T-helper 2 cell treated with Interferon-gamma antibody and Interleukin-4, amounts not matched to agents 5 μg/mL and 100 μg/mL, for 36 hours (primary cell): ENCODE data around the gene AS3MT.
"Not testable (repeated sequence)": the region's sequence is repeated elsewhere in the genome, so short reads cannot be mapped to it uniquely, and the experiment has no call there.

Experiments used
- DNase-seq: peaks from one replicate; pipeline ENCODE4 v3.0.0; 2021; ENCODE audit warnings: low spot score
- H3K27ac Mint-ChIP-seq: one replicate; pipeline ENCODE4 v1.8.0; 2021; ENCODE audit warnings: mild to moderate bottlenecking, mixed read lengths
- H3K27me3 Mint-ChIP-seq: one replicate; pipeline ENCODE4 v1.8.0; 2021; ENCODE audit warnings: low read depth, mixed read lengths
- H3K36me3 Mint-ChIP-seq: one replicate; pipeline ENCODE4 v1.8.0; 2021; ENCODE audit warnings: low read depth, mixed read lengths
- H3K4me1 Mint-ChIP-seq: one replicate; pipeline ENCODE4 v1.8.0; 2021; ENCODE audit warnings: low read depth, mixed read lengths
- H3K4me3 Mint-ChIP-seq: one replicate; pipeline ENCODE4 v1.8.0; 2022; ENCODE audit warnings: mild to moderate bottlenecking, moderate library complexity, mixed read lengths
- H3K9me3 Mint-ChIP-seq: one replicate; pipeline ENCODE4 v1.8.0; 2021; ENCODE audit warnings: mixed read lengths

Gene AS3MT

DNA sequence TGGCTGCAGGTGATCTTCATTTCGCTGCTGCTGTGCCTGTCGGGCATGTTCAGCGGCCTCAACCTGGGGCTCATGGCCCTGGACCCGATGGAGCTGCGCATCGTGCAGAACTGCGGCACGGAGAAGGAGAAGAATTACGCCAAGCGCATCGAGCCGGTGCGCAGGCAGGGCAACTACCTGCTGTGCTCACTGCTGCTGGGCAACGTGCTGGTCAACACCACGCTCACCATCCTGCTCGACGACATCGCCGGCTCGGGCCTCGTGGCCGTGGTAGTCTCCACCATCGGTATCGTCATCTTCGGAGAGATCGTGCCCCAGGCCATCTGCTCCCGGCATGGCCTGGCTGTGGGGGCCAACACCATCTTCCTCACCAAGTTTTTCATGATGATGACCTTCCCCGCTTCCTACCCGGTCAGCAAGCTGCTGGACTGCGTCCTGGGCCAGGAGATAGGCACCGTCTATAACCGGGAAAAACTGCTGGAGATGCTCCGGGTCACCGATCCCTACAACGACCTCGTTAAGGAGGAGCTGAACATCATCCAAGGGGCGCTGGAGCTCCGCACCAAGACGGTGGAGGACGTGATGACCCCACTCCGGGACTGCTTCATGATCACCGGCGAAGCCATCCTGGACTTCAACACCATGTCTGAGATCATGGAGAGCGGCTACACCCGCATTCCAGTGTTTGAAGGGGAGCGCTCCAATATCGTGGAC is 50.1 kb downstream of the AS3MT start:
- H3K4me3 Mint-ChIP-seq: peak overlapping the region; percentile 94

DNA sequence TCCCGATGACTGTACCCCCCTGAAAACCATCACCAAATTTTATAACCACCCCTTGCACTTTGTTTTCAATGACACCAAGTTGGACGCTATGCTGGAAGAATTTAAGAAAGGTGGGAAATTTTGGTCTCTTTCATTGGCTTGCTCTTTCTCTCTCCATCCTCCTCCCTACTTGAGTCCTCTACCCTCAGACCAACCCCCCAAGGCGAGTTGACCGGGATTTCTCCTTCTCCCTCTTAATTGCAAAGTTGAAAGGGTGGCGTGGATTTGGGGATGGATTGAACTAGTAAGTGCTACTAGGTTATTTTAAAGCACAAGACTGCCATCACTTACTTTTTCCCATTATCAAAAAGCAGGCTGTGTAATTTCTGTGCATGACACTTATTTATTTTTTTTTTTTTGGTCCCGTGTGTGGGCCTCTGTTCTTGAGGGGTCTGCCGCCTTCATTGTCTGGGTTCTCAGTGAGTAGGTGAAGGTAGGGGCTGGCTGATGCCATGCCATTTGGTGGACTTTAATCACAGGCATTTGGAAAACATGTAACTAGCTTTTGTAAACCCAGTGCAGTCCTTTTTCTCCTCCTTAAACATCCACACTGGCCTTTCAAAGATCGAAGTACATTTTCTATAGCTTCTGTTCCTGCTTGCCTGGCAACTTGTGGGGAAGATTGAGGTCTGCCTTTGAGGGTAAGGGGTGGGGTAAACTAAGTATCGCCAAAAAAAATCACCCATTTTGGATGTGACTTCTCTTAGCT is 50.9 kb downstream of the AS3MT start:
- peak overlapping the region; percentile 94 for H3K4me3 Mint-ChIP-seq
- H3K27me3 Mint-ChIP-seq: peaks cover 5% of the 10 kb centered on the region
- no peak for DNase-seq
- H3K27ac Mint-ChIP-seq: peak overlapping the region; percentile 56
- no peaks in the 10 kb centered on the region for H3K9me3 Mint-ChIP-seq
- peaks cover 49% of the 10 kb centered on the region for H3K4me1 Mint-ChIP-seq
- peaks cover 15% of the 10 kb centered on the region for H3K36me3 Mint-ChIP-seq

More for the DNA sequence above, 50.1 kb downstream of the AS3MT start:
- no peaks in the 10 kb centered on the region for H3K9me3 Mint-ChIP-seq
- H3K27ac Mint-ChIP-seq: no peak overlapping the region
- no peak for DNase-seq
- H3K4me1 Mint-ChIP-seq: peaks cover 55% of the 10 kb centered on the region
- H3K36me3 Mint-ChIP-seq: peaks cover 18% of the 10 kb centered on the region
- H3K27me3 Mint-ChIP-seq: peaks cover 6% of the 10 kb centered on the region

DNA sequence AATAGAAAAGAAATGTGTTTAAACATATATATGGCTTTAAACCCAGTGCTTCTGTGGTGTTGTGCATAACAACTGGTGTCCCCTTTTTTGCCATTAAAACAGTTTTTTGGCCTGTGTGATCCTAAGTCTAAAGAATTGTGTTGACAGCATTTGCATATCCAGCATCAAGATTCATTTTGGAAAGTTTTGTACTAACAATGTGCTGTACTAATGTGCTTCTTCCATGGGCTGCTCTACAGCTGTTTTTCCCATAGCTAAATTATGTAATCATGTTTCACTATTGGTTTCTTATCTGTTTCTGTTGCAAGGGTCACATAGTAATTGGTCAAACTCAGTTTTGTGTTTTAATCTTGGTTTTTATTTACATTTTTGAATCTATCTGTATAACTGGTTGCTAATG is 54.3 kb downstream of the AS3MT start:
- no peak overlapping the region for H3K27ac Mint-ChIP-seq
- H3K27me3 Mint-ChIP-seq: no peaks in the 10 kb centered on the region
- no peak for DNase-seq
- H3K36me3 Mint-ChIP-seq: peaks cover 19% of the 10 kb centered on the region
- H3K4me3 Mint-ChIP-seq: no peak overlapping the region
- H3K9me3 Mint-ChIP-seq: no peaks in the 10 kb centered on the region
- H3K4me1 Mint-ChIP-seq: peaks cover 48% of the 10 kb centered on the region

DNA sequence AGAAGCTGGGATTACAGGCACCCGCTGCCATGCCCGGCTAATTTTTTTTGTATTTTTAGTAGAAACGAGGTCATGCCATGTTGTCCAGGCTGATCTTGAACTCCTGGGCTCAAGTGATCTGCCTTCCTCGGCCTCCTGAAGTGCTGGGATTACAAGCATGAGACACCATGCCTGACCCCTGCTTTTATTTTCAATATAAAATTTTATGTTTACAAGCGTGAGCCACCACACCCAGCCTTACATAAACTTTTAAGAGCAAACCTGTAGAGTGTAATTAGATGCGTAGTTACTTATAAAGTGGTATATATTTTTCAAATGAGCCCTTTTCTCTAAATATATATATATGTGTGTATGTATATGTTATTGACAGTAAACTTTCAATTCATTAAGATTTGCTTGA is 57.6 kb downstream of the AS3MT start:
- H3K4me3 Mint-ChIP-seq: no peak overlapping the region
- DNase-seq: no peak
- H3K27me3 Mint-ChIP-seq: no peaks in the 10 kb centered on the region
- H3K4me1 Mint-ChIP-seq: peaks cover 23% of the 10 kb centered on the region
- H3K36me3 Mint-ChIP-seq: peaks cover 8% of the 10 kb centered on the region
- H3K27ac Mint-ChIP-seq: no peak overlapping the region
- H3K9me3 Mint-ChIP-seq: no peaks in the 10 kb centered on the region

DNA sequence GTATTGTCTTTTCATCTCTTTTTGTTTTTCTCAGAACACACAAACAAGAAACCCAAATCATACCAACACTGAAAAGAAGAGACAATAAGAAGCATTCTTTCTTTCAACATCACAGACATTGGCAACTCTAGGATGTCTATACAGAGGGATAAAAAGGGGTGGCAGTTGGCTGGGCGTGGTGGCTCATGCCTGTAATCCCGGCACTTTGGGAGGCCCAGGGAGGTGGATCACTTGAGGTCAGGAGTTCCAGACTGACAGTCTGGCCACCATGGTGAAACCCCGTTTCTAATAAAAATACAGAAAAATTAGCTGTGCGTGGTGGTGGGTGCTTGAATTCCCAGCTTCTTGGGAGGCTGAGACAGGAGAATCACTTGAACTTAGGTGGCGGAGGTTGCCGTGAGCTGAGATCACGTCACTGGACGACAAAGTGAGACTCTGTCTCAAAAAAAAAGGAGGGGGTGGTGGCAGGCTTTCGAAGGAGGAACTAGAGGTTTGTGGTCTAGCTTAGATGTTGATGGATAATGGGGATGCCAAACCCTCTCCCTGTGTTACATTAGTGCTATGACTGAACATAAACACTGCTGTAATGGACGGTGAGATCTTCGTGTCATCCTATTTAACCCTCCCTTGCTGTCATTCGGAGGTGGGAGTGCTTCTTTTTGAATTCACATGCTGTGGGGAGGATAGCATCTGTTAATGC is 58.2 kb downstream of the AS3MT start:
- peaks cover 19% of the 10 kb centered on the region for H3K4me1 Mint-ChIP-seq
- peak; percentile 29 for DNase-seq
- H3K36me3 Mint-ChIP-seq: peaks cover 9% of the 10 kb centered on the region
- H3K27me3 Mint-ChIP-seq: no peaks in the 10 kb centered on the region
- peak overlapping the region; percentile 62 for H3K27ac Mint-ChIP-seq
- no peaks in the 10 kb centered on the region for H3K9me3 Mint-ChIP-seq
- H3K4me3 Mint-ChIP-seq: peak overlapping the region; percentile 52

DNA sequence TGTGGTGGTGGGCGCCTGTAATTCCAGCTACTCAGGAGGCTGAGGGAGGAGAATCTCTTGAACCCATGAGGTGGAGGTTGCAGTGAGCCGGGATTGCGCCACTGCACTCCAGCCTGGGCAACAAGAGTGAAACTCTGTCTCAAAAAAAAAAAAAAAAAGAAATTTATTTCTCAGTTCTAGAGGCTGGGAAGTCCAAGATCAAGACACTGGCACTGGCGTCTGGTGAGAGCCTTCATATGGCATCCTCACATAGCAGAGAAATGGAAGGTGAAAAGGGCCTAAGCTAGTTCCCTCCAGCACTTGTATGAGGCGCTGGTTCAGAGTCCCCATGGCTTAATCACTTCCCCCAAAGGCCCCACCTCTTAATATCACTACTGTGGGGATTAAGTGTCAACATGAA is 59.2 kb downstream of the AS3MT start:
- DNase-seq, H3K27ac Mint-ChIP-seq, H3K36me3 Mint-ChIP-seq, H3K27me3 Mint-ChIP-seq, H3K9me3 Mint-ChIP-seq, H3K4me3 Mint-ChIP-seq: not testable (repeated sequence)
- peaks cover 13% of the 10 kb centered on the region for H3K4me1 Mint-ChIP-seq

DNA sequence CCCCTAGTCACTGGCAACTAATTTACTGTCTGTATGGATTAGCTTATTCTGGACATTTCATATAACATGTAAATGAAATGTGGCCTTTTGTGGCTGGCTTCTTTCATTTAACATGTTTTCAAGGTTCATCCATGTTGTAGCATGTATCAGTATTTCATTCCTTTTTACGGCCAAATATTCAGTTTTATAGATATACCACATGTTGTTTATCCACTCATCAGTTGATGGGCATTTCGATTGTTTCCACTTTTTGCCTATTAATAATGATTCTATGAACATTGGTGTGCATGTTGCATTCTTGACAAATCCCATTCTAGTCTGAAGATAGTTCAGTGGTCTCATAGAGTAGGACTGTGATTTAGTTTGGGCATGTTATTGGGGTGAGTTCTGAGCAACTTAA is 61.5 kb downstream of the AS3MT start:
- no peaks in the 10 kb centered on the region for H3K27me3 Mint-ChIP-seq
- peaks cover 11% of the 10 kb centered on the region for H3K36me3 Mint-ChIP-seq
- no peak for DNase-seq
- no peak overlapping the region for H3K27ac Mint-ChIP-seq
- H3K4me3 Mint-ChIP-seq: no peak overlapping the region
- peaks cover 10% of the 10 kb centered on the region for H3K4me1 Mint-ChIP-seq
- H3K9me3 Mint-ChIP-seq: no peaks in the 10 kb centered on the region

DNA sequence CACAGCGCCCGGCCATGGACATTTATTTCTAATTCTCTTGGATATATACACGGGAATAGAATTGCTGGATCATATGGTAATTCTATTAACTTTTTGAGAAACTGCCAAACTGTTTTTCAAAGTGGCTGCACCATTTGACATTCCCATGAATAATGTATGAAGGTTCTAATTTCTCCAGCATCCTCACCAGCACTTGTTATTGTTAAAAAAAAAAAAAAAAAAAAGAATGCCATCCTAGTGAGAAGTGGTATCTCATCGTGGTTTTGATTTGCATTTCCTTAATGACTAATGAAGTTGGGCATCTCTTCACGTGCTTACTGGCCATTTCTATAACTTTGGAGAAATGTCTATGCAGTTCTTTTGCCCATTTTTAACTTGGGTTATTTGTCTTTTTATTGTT is 62.4 kb downstream of the AS3MT start:
- H3K4me3 Mint-ChIP-seq: no peak overlapping the region
- no peaks in the 10 kb centered on the region for H3K9me3 Mint-ChIP-seq
- no peak overlapping the region for H3K27ac Mint-ChIP-seq
- H3K27me3 Mint-ChIP-seq: no peaks in the 10 kb centered on the region
- H3K36me3 Mint-ChIP-seq: peaks cover 14% of the 10 kb centered on the region
- no peak for DNase-seq
- H3K4me1 Mint-ChIP-seq: peaks cover 19% of the 10 kb centered on the region

DNA sequence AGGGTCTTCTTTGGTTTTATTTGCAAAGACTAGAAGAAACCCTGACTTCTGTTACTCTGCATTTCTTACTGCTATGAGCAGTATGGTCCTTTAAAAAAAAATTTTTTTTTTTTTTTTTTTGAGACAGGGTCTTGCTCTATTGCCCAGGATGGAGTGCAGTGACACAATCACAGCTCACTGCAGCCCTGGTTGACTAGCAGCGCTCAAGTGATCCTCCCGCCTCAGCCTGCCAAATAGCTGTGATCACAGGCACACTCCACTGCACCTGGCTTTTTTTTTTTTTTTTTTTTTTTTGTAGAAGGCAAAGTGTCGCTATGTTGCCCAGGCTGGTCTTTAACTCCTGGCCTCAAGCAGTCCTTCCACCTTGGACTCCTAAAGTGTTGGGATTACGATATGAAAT is 66.2 kb downstream of the AS3MT start:
- H3K9me3 Mint-ChIP-seq: no peaks in the 10 kb centered on the region
- peaks cover 12% of the 10 kb centered on the region for H3K36me3 Mint-ChIP-seq
- DNase-seq: no peak
- no peaks in the 10 kb centered on the region for H3K27me3 Mint-ChIP-seq
- H3K4me1 Mint-ChIP-seq: peaks cover 17% of the 10 kb centered on the region
- H3K27ac Mint-ChIP-seq: peak overlapping the region; percentile 80
- H3K4me3 Mint-ChIP-seq: peak overlapping the region; percentile 66

DNA sequence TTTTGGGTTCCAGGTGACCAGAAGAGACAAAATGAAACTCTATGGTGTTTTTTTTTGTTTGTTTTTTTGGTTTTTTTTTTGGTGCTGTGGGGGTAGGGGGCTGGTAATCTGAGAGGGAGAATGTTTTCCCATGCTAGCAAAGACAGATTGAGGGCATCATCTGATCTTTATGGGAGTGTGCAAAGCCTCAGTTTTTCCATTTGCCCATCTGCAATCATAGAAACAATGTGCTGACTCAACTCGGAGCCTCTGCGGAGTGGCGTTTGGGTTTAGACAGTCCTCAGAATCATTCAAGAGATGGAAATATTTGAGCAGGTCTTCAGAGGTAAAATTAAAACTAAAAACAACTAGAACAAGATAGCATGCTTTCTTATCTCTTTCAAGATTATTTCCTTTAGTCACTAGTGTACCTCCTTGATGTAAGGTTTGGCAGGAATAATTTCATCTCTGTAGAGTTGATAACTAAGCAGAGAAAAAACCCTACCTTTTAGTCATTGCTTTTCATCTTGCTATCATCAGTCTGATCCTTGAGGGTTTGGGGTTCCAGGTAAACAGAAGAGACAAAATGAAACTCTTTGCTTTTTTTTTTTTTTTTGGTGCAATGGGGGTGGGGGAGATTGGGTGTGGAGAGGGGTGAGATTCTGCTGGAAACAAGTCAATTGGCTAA is 66.8 kb downstream of the AS3MT start:
- Mint-ChIP-seq H3K36me3 (peaks cover 12% of the 10 kb centered on the region), H3K27ac (peak overlapping the region; percentile 82), H3K27me3 (no peaks in the 10 kb centered on the region), H3K9me3 (no peaks in the 10 kb centered on the region), H3K4me3 (peak overlapping the region; percentile 66), H3K4me1 (peaks cover 17% of the 10 kb centered on the region)
- DNase-seq: peak; percentile 55

DNA sequence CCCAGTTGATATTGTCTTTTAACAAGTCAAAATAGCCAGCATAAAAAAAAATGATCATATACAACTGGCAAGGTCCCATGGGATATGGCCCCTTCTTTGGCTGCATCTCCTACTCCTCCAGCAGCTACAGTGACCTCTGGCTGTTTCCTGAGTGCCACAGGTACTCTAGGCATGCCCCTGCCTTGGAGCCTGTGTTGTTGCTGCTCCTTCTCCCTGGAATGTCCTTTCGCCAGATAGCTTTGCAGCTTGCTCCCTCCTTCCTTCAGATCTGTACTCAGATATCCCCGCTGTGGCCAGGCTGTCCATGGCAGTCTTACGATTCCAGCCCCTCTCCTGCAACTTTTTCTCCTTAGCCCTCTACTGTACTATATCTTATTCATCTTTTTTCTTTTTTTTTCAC is 72.1 kb downstream of the AS3MT start:
- peaks cover 8% of the 10 kb centered on the region for H3K4me1 Mint-ChIP-seq
- no peaks in the 10 kb centered on the region for H3K9me3 Mint-ChIP-seq
- no peak overlapping the region for H3K4me3 Mint-ChIP-seq
- no peaks in the 10 kb centered on the region for H3K27me3 Mint-ChIP-seq
- H3K36me3 Mint-ChIP-seq: peaks cover 2% of the 10 kb centered on the region
- H3K27ac Mint-ChIP-seq: no peak overlapping the region
- no peak for DNase-seq

DNA sequence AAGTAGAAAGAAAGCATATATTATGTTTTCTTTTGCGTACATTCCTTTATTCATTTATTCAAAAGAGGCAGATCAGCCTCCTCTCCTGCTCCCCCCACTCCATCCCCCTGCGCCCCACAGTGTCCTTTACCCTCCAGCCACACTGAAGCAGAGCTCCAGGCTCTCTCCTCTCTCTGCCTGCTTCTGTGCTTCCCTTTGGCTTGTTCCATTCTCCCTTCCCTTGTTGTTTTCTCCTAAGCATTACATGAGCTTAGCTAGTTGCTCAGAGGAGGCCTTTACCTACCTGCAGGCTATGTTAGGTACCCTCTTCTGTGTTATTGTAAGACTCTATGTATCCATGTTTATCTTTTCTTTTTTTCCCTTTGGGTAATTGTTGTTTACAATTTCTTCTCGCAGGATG is 76.2 kb downstream of the AS3MT start:
- H3K36me3 Mint-ChIP-seq: no peaks in the 10 kb centered on the region
- H3K27me3 Mint-ChIP-seq: no peaks in the 10 kb centered on the region
- H3K4me1 Mint-ChIP-seq: no peaks in the 10 kb centered on the region
- H3K27ac Mint-ChIP-seq: no peak overlapping the region
- H3K4me3 Mint-ChIP-seq: no peak overlapping the region
- no peak for DNase-seq
- H3K9me3 Mint-ChIP-seq: no peaks in the 10 kb centered on the region

DNA sequence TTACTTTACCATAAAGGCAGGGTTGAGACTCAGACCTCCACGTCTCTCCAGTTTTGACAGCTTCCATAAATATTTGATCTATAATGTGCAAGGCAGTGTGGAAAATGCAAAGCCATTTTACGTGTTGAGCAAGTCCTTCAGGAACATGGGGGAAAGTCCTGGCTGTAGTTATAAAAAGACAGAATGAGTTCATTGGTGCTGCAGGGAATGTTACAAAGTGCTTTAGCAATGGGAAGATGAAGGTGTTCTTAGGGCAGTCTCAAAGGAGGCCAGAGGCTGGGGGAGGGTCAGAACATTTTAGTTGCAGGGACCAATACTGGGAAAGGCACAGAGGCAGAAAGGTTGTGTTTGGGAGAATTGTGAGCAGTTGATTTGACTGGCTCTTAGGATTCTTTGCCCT is 76.7 kb downstream of the AS3MT start:
- H3K27me3 Mint-ChIP-seq: no peaks in the 10 kb centered on the region
- H3K4me1 Mint-ChIP-seq: no peaks in the 10 kb centered on the region
- H3K27ac Mint-ChIP-seq: no peak overlapping the region
- H3K36me3 Mint-ChIP-seq: no peaks in the 10 kb centered on the region
- no peak overlapping the region for H3K4me3 Mint-ChIP-seq
- H3K9me3 Mint-ChIP-seq: no peaks in the 10 kb centered on the region
- DNase-seq: no peak

DNA sequence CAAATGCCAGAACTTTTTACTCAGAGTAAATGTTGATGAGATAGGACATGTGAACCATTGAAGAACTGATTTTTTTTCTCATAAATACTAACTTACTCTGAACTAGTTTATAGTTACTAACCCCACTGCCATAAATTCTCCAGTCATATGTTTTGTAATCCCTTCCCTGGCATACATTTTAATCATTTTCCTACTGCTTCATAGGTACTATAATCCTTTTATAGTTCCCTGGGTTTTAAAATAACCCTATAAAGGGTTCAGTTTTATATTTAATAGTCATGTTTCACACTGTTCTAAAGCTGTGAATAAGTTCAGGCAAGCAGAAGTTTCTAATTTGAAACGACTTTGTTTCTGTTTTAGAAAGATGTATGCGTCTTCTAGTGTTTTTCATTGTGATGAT is 77.7 kb downstream of the AS3MT start:
- Mint-ChIP-seq H3K9me3 (no peaks in the 10 kb centered on the region), H3K4me1 (no peaks in the 10 kb centered on the region), H3K27me3 (no peaks in the 10 kb centered on the region), H3K36me3 (no peaks in the 10 kb centered on the region), H3K27ac (no peak overlapping the region), H3K4me3 (no peak overlapping the region)
- DNase-seq: no peak
